Vagina (tissue), 2 donors: ENCODE results near the gene NDUFS2. TPM values are rescaled to one million over a fixed set of nuclear protein-coding genes. Genes with fewer than 3 reads are reported as not detected.

ENCODE experiments used
- DNase-seq, 2 donors: peaks; one replicate each; pipeline ENCODE4 v3.0.0-alpha.2; 2017; ENCODE audit errors: extremely low spot score in 2 of 2
- H3K27ac ChIP-seq: fragments of 200-600 bp; sonication (generic); one replicate; pipeline ENCODE4 v1.5.1; 2019
- H3K27me3 ChIP-seq: fragments of 200-600 bp; sonication (generic); one replicate; pipeline ENCODE4 v1.5.1; 2019
- H3K36me3 ChIP-seq, 2 donors: fragments of 200-600 bp; sonication (generic); one replicate each; pipeline ENCODE4 v1.5.1; 2017 to 2019
- H3K4me1 ChIP-seq: fragments of 200-600 bp; sonication (generic); one replicate; pipeline ENCODE4 v1.5.1; 2019
- H3K4me3 ChIP-seq, 2 donors: fragments of 200-600 bp; sonication (generic); 1 replicate in 1 of 2; 2 replicates in 1 of 2; pipeline ENCODE4 v1.5.1; 2016 to 2019
- H3K9me3 ChIP-seq: fragments of 200-600 bp; sonication (generic); one replicate; pipeline ENCODE4 v1.5.1; 2019
- POLR2A ChIP-seq, 2 donors: fragments of 450-650 bp; IDR thresholded peaks; one replicate each; pipeline ENCODE4 v1.6.1; 2017; ENCODE audit warnings: antibody characterized with exemption in 2 of 2, mild to moderate bottlenecking in 2 of 2, moderate library complexity in 2 of 2
- POLR2AphosphoS5 ChIP-seq, 2 donors: sonication (generic); formaldehyde crosslinking; IDR thresholded peaks; one replicate each; pipeline ENCODE4 v1.9.0; 2017; ENCODE audit warnings: antibody characterized with exemption in 2 of 2, mild to moderate bottlenecking in 2 of 2, low read depth in 1 of 2; ENCODE audit not compliant: insufficient read depth in 1 of 2
- intact Hi-C: fragments of 100-400 bp; cut with DNase I; formaldehyde crosslinking; loops from one replicate; pipeline ENCODE4 v1.15.1; 2023
- total RNA-seq: library from RNA; depleted of rRNA; stranded (reverse); fragments of >200 nt; gene quantifications from one replicate; pipeline ENCODE4 v1.2.3, GENCODE V29; 2016
- TF ChIP-seq, protein P1 (sequence below), 3 experiments: fragments of 450-650 bp in 2 of 3; fragments of 200-600 bp in 1 of 3; sonication (generic) in 1 of 3; IDR thresholded peaks; one replicate each; pipeline ENCODE4 v1.5.1; 2017 to 2019; ENCODE audit warnings: antibody characterized with exemption in 3 of 3, mild to moderate bottlenecking in 2 of 3, moderate library complexity in 2 of 3

Gene NDUFS2
- total RNA-seq, 1 donor from 2014 or later, result 104 TPM

GRCh38 chr1:161193561-161194235, 8.5 kb upstream of the NDUFS2 start:
- peak overlapping the region in 1 of 2 donors; percentile 11 for H3K4me3 ChIP-seq
- H3K9me3 ChIP-seq, result no peaks in the 10 kb centered on the region
- no peak for DNase-seq
- no peaks in the 10 kb centered on the region for H3K27me3 ChIP-seq
- TF ChIP-seq, protein P1, sequence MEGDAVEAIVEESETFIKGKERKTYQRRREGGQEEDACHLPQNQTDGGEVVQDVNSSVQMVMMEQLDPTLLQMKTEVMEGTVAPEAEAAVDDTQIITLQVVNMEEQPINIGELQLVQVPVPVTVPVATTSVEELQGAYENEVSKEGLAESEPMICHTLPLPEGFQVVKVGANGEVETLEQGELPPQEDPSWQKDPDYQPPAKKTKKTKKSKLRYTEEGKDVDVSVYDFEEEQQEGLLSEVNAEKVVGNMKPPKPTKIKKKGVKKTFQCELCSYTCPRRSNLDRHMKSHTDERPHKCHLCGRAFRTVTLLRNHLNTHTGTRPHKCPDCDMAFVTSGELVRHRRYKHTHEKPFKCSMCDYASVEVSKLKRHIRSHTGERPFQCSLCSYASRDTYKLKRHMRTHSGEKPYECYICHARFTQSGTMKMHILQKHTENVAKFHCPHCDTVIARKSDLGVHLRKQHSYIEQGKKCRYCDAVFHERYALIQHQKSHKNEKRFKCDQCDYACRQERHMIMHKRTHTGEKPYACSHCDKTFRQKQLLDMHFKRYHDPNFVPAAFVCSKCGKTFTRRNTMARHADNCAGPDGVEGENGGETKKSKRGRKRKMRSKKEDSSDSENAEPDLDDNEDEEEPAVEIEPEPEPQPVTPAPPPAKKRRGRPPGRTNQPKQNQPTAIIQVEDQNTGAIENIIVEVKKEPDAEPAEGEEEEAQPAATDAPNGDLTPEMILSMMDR (IDR thresholded peaks at IDR 0.05), result no peak
- TF ChIP-seq POLR2AphosphoS5 (IDR thresholded peaks at IDR 0.05; ENCODE audit: insufficient read depth in 1 of 2, low read depth in 1 of 2) (peak in 1 of 2 donors; percentile 46), POLR2A (IDR thresholded peaks at IDR 0.05) (no peak)
- intact Hi-C loops, result loop anchor here (10.0 kb wide), 1 partner anchor 191 kb away; no protein-coding TSS in a partner anchor
- H3K36me3 ChIP-seq, result peaks cover 0 to 16% of the 10 kb centered on the region in 2 donors
- peak overlapping the region; percentile 59 for H3K27ac ChIP-seq
- H3K4me1 ChIP-seq, result peaks cover 57% of the 10 kb centered on the region

GRCh38 chr1:161195171-161195570, 7.0 kb upstream of the NDUFS2 start:
- intact Hi-C loops, result loop anchor here (10.0 kb wide), 1 partner anchor 190 kb away; no protein-coding TSS in a partner anchor
- Histone ChIP-seq H3K36me3 (peaks cover 0 to 16% of the 10 kb centered on the region in 2 donors), H3K4me3 (peak overlapping the region in 1 of 2 donors; percentile 24), H3K9me3 (no peaks in the 10 kb centered on the region), H3K4me1 (peaks cover 72% of the 10 kb centered on the region), H3K27ac (no peak overlapping the region), H3K27me3 (no peaks in the 10 kb centered on the region)
- DNase-seq, result no peak
- TF ChIP-seq POLR2A (IDR thresholded peaks at IDR 0.05), result no peak
- TF ChIP-seq POLR2AphosphoS5 (IDR thresholded peaks at IDR 0.05; ENCODE audit: insufficient read depth in 1 of 2, low read depth in 1 of 2), result no peak
- TF ChIP-seq, protein P1 (IDR thresholded peaks at IDR 0.05), result no peak

DNA sequence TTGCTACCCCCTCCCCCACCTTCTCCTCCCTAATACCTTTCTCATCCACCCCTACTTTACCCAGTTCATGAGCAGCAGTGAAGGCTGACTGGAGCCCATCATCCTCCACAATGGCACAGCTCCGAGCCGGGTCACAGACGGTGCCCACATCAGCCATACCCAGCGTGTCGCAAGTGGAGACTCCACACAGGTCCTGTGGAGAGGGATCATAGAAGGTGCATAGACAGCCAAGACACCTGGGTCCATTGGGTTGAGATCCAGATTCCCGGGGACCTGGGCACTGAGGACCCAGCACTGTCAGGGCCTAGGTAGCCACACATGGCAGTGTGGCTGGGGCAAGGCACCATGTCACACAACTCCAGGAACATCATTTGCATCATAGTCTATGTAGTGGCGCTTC, 6.1 kb upstream of the NDUFS2 start:
- no peak for DNase-seq
- Histone ChIP-seq H3K36me3 (peaks cover 0 to 10% of the 10 kb centered on the region in 2 donors), H3K4me1 (peaks cover 81% of the 10 kb centered on the region), H3K27me3 (no peaks in the 10 kb centered on the region), H3K27ac (peak overlapping the region; percentile 97), H3K9me3 (no peaks in the 10 kb centered on the region), H3K4me3 (peak overlapping the region in 1 of 2 donors; percentile 24)
- intact Hi-C loops, result loop anchor here (10.0 kb wide), 1 partner anchor 189 kb away; no protein-coding TSS in a partner anchor
- TF ChIP-seq, protein P1 (IDR thresholded peaks at IDR 0.05), result no peak
- TF ChIP-seq POLR2AphosphoS5 (IDR thresholded peaks at IDR 0.05; ENCODE audit: insufficient read depth in 1 of 2, low read depth in 1 of 2) (no peak), POLR2A (IDR thresholded peaks at IDR 0.05) (no peak)

DNA sequence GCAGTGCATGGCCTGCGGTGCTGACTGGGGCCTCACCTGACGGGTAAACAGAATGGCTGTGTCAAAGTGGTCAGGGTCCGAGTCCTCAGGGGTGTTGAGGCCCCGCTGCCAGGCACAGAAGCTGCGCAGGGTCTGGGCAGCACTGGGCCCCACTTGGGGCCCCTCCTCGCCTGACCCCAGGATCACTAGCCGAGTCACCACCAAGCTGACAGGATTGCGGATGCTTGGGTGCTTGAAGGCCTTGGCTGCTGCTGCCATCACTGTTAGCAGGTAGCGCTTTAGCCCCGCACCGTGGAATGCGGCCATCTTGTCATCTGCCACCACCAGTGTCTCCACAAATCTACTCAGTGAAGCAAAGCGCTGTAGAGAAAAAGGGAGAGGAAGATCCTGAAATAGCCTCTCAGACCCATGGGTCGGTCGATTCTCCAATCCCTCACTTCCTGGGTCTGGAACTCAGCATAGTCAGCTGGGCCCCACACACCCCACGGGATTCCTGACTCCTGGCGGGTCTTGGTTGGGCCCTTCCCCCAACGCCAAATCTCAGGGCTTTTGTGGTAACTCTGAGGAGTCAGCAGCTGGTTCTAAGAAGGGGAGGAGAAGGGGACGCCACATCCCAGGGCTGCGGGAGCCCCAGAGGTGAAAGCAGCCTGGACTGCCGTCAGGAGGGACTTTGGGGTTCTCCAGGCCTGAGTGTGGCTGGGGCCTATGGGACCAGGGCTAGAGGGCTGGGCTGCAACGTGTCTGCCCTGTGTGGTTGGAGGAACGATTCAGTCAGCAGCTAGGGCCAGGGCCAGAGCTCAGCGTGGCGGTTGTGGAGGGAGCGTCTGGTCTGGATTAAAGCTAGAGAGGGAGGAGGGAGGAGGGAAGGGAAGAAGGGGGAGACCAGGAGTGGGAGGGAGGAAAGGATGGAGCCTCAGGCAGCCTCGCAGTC, 5.4 kb upstream of the NDUFS2 start:
- Histone ChIP-seq H3K4me3 (peak overlapping the region; percentile 34 to 59), H3K36me3 (peaks cover 0 to 8% of the 10 kb centered on the region in 2 donors), H3K9me3 (no peaks in the 10 kb centered on the region), H3K27ac (peak overlapping the region; percentile 97), H3K4me1 (peaks cover 88% of the 10 kb centered on the region), H3K27me3 (no peaks in the 10 kb centered on the region)
- TF ChIP-seq POLR2A (IDR thresholded peaks at IDR 0.05) (peak in 1 of 2 donors; percentile 19), POLR2AphosphoS5 (IDR thresholded peaks at IDR 0.05; ENCODE audit: insufficient read depth in 1 of 2, low read depth in 1 of 2) (peak in 1 of 2 donors; percentile 77)
- TF ChIP-seq, protein P1 (IDR thresholded peaks at IDR 0.05), result no peak
- intact Hi-C loops, result loop anchor here (10.0 kb wide), 1 partner anchor 188 kb away; no protein-coding TSS in a partner anchor
- no peak for DNase-seq
